ENCODE measurements around the gene PSMC3IP.

Gene PSMC3IP

DNA sequence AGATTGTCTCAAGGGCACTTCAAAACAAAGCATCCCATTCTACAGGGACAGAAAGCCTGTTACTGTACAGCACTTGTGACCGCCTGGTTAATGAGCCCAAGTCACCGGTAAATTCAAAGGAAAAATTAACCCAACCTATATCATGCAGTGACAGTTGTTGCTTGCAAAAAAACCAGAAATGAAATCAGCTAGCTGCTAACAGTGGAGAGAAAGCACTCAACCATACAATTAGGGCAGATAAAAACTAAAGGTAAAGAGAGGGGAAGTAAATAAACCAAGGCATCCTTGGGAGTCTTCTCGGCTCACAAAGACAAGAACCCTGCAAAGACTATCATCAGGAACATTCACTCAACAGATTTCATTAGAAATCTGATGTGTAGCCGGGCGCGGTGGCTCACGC is 25.8 kb upstream of the PSMC3IP start:
- TF ChIP-seq YY1 (IDR thresholded peaks at IDR 0.05; ENCODE audit: insufficient read depth, insufficient read length), result no peak
- no peak for TF ChIP-seq SUZ12 (IDR thresholded peaks at IDR 0.05; ENCODE audit: extremely low read depth, insufficient read depth, insufficient read length)
- no peak for TF ChIP-seq ZNF274 (IDR thresholded peaks at IDR 0.05; ENCODE audit: low read depth, low read length)
- no peak for DNase-seq (ENCODE audit: low read depth, low spot score)
- Histone ChIP-seq H3K4me1 (ENCODE audit: insufficient read depth, insufficient read length) (no peaks in the 10 kb centered on the region), H3K9ac (ENCODE audit: insufficient read length, low read depth) (no peak overlapping the region), H3K36me3 (ENCODE audit: insufficient read depth, insufficient read length, low read length) (peaks cover 5% of the 10 kb centered on the region), H3K27me3 (ENCODE audit: insufficient read depth, insufficient read length) (no peaks in the 10 kb centered on the region), H3K9me3 (ENCODE audit: insufficient read depth, low read length) (no peaks in the 10 kb centered on the region), H3K4me3 (ENCODE audit: insufficient read length, low read depth) (no peak overlapping the region)

DNA sequence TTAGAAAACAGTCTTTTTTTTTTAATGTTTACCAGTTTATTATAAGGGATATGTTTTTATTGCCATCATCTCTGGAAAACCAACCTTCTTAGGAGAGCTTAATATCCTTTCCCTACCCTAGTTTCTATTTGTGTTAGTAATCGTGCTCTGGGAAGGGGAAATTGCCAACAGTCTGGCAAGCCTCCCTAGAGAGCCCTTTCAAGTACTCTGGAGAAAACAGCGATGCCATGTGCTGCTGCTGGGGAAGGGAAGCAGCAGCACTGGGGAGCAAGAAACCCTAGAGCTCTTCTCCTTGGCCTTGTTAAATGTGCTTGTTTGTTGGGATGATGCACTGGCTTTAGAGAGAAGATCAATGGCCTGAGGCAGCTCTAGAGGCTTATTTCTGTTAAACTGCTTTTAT is 21.4 kb upstream of the PSMC3IP start:
- no peak for DNase-seq (ENCODE audit: low read depth, low spot score)
- TF ChIP-seq YY1 (IDR thresholded peaks at IDR 0.05; ENCODE audit: insufficient read depth, insufficient read length), result no peak
- TF ChIP-seq ZNF274 (IDR thresholded peaks at IDR 0.05; ENCODE audit: low read depth, low read length), result no peak
- TF ChIP-seq SUZ12 (IDR thresholded peaks at IDR 0.05; ENCODE audit: extremely low read depth, insufficient read depth, insufficient read length), result no peak
- no peaks in the 10 kb centered on the region for H3K27me3 ChIP-seq (ENCODE audit: insufficient read depth, insufficient read length)

DNA sequence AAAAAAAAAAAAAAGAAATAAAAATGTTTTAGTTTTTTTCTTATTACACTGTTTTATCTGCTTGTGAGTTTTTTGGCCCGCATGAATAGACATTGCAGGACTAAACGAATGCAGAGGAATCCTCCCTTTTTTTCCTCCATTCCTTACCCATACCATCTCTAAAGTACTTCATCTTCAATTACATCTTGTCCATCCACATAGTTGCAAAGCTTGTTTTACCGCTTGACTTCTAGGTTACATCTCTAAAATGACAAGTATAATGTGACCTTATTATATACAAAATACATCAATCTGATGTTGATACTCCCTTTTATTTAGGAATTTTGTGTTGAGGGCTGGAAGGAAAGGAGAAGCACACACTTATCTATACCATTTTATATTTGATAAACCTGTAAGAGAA is 18.9 kb upstream of the PSMC3IP start:
- TF ChIP-seq SUZ12 (IDR thresholded peaks at IDR 0.05; ENCODE audit: extremely low read depth, insufficient read depth, insufficient read length) (no peak), YY1 (IDR thresholded peaks at IDR 0.05; ENCODE audit: insufficient read depth, insufficient read length) (no peak), ZNF274 (IDR thresholded peaks at IDR 0.05; ENCODE audit: low read depth, low read length) (no peak)
- no peaks in the 10 kb centered on the region for H3K27me3 ChIP-seq (ENCODE audit: insufficient read depth, insufficient read length)
- no peaks in the 10 kb centered on the region for H3K4me1 ChIP-seq (ENCODE audit: insufficient read depth, insufficient read length)
- no peak for DNase-seq (ENCODE audit: low read depth, low spot score)
- no peak overlapping the region for H3K4me3 ChIP-seq (ENCODE audit: insufficient read length, low read depth)
- peaks cover 4% of the 10 kb centered on the region for H3K36me3 ChIP-seq (ENCODE audit: insufficient read depth, insufficient read length, low read length)
- no peak overlapping the region for H3K9ac ChIP-seq (ENCODE audit: insufficient read length, low read depth)
- H3K9me3 ChIP-seq (ENCODE audit: insufficient read depth, low read length), result no peaks in the 10 kb centered on the region

More for the DNA sequence above, 21.4 kb upstream of the PSMC3IP start:
- Histone ChIP-seq H3K4me1 (ENCODE audit: insufficient read depth, insufficient read length) (no peaks in the 10 kb centered on the region), H3K9me3 (ENCODE audit: insufficient read depth, low read length) (no peaks in the 10 kb centered on the region), H3K4me3 (ENCODE audit: insufficient read length, low read depth) (no peak overlapping the region), H3K36me3 (ENCODE audit: insufficient read depth, insufficient read length, low read length) (peaks cover 3% of the 10 kb centered on the region), H3K9ac (ENCODE audit: insufficient read length, low read depth) (no peak overlapping the region)

DNA sequence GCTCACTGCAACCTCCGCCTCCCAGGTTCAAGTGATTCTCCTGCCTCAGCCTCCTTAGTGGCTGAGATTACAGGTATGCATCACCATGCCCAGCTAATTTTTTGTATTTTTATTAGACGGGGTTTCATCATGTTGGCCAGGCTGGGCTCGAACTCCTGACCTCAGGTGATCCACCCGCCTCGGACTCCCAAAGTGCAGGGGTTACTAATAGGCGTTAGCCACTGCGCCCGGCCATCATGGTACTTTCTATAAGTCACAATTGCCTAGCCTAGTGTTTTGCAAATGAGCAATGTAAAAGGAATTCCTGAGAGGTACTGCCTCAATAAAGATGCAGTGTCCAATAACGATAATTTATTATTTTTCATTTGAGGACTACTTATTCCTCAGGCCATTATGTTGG is 13.9 kb upstream of the PSMC3IP start:
- Histone ChIP-seq H3K9me3 (ENCODE audit: insufficient read depth, low read length) (no peaks in the 10 kb centered on the region), H3K36me3 (ENCODE audit: insufficient read depth, insufficient read length, low read length) (peaks cover 42% of the 10 kb centered on the region), H3K27me3 (ENCODE audit: insufficient read depth, insufficient read length) (no peaks in the 10 kb centered on the region), H3K4me3 (ENCODE audit: insufficient read length, low read depth) (no peak overlapping the region), H3K4me1 (ENCODE audit: insufficient read depth, insufficient read length) (no peaks in the 10 kb centered on the region), H3K9ac (ENCODE audit: insufficient read length, low read depth) (no peak overlapping the region)
- DNase-seq (ENCODE audit: low read depth, low spot score), result no peak
- no peak for TF ChIP-seq ZNF274 (IDR thresholded peaks at IDR 0.05; ENCODE audit: low read depth, low read length)
- TF ChIP-seq SUZ12 (IDR thresholded peaks at IDR 0.05; ENCODE audit: extremely low read depth, insufficient read depth, insufficient read length), result no peak
- TF ChIP-seq YY1 (IDR thresholded peaks at IDR 0.05; ENCODE audit: insufficient read depth, insufficient read length), result no peak

DNA sequence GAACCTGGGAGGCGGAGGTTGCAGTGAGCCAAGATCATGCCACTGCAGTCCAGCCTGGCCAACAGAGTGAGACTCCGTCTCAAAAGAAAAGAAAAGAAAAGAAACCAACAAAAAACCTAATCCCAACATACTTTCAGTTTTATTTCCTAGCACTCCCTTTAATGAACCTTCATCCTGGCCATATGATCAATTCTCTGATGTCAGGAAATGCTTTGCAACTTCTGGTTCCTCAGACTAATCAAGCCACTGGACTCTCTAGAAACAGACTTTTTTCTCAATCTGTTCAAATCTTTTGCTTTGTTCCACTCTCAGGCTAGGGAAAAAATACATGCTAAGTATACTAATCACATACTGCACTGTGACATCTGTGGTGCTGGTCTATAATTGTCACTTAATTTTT is 13.4 kb upstream of the PSMC3IP start:
- no peaks in the 10 kb centered on the region for H3K4me1 ChIP-seq (ENCODE audit: insufficient read depth, insufficient read length)
- no peak for DNase-seq (ENCODE audit: low read depth, low spot score)
- TF ChIP-seq SUZ12 (IDR thresholded peaks at IDR 0.05; ENCODE audit: extremely low read depth, insufficient read depth, insufficient read length) (no peak), YY1 (IDR thresholded peaks at IDR 0.05; ENCODE audit: insufficient read depth, insufficient read length) (no peak), ZNF274 (IDR thresholded peaks at IDR 0.05; ENCODE audit: low read depth, low read length) (no peak)
- H3K27me3 ChIP-seq (ENCODE audit: insufficient read depth, insufficient read length), result no peaks in the 10 kb centered on the region
- H3K4me3 ChIP-seq (ENCODE audit: insufficient read length, low read depth), result no peak overlapping the region
- H3K9me3 ChIP-seq (ENCODE audit: insufficient read depth, low read length), result no peaks in the 10 kb centered on the region
- no peak overlapping the region for H3K9ac ChIP-seq (ENCODE audit: insufficient read length, low read depth)
- peaks cover 47% of the 10 kb centered on the region for H3K36me3 ChIP-seq (ENCODE audit: insufficient read depth, insufficient read length, low read length)

DNA sequence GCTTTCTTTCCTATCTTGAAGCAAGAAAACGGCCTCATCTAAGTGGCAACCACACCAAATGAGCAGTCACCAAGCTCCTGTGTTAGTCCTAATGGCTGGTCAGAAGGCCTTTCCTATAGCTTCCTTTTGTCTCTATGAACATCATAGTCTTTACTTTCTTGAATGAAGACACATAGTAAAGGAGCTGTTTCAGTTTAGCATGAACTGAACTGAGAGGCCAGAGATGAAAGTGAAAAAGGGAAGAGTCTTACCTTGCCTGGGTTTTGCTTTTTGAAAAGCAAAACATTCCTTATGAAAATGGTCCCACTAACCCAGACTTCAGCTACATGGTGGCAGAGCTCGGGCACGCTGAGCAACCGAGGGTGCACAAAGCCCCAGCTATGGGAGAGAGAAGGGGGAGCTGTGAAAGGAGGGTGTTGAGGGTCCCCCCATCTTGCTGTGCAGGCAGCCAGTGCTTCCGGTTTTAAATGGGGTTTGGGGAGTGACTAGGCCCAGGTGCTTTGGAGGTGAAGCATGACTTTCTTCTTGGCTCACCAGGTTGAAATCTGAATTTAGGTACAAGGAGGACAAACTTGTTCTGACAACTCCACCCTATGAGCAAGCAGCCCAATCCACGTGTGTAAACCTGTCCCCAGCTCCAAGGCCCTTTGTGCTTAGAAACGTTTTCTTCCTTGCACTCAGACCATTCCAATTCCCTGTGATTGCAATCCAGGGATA is 9.1 kb upstream of the PSMC3IP start:
- peaks cover 84% of the 10 kb centered on the region for H3K36me3 ChIP-seq (ENCODE audit: insufficient read depth, insufficient read length, low read length)
- DNase-seq (ENCODE audit: low read depth, low spot score), result no peak
- H3K9me3 ChIP-seq (ENCODE audit: insufficient read depth, low read length), result no peaks in the 10 kb centered on the region
- TF ChIP-seq YY1 (IDR thresholded peaks at IDR 0.05; ENCODE audit: insufficient read depth, insufficient read length) (no peak), SUZ12 (IDR thresholded peaks at IDR 0.05; ENCODE audit: extremely low read depth, insufficient read depth, insufficient read length) (no peak), ZNF274 (IDR thresholded peaks at IDR 0.05; ENCODE audit: low read depth, low read length) (no peak)
- H3K27me3 ChIP-seq (ENCODE audit: insufficient read depth, insufficient read length), result no peaks in the 10 kb centered on the region
- H3K9ac ChIP-seq (ENCODE audit: insufficient read length, low read depth), result no peak overlapping the region
- no peak overlapping the region for H3K4me3 ChIP-seq (ENCODE audit: insufficient read length, low read depth)
- no peaks in the 10 kb centered on the region for H3K4me1 ChIP-seq (ENCODE audit: insufficient read depth, insufficient read length)

DNA sequence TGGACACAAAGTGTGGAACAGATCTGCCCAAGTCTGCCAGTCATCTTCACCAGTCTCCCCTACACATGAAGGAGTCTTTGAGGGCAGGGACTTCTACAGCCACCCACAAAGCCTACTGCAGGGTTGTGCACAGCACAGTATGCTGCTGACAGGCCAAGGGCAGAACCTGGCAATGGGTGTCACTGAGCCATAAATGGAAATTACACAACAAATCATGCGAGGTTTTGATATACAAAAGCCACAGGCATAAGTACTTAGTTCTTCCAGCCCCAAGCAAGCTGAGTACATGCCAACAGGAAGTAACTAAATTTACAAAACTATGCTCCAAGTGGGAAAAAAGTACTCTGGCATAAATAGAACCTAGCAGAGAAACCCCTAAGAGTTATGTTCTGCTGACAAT is 7.8 kb upstream of the PSMC3IP start:
- Histone ChIP-seq H3K9me3 (ENCODE audit: insufficient read depth, low read length) (no peaks in the 10 kb centered on the region), H3K4me3 (ENCODE audit: insufficient read length, low read depth) (no peak overlapping the region), H3K9ac (ENCODE audit: insufficient read length, low read depth) (no peak overlapping the region), H3K4me1 (ENCODE audit: insufficient read depth, insufficient read length) (no peaks in the 10 kb centered on the region), H3K27me3 (ENCODE audit: insufficient read depth, insufficient read length) (no peaks in the 10 kb centered on the region), H3K36me3 (ENCODE audit: insufficient read depth, insufficient read length, low read length) (peaks cover 83% of the 10 kb centered on the region)
- no peak for DNase-seq (ENCODE audit: low read depth, low spot score)
- TF ChIP-seq YY1 (IDR thresholded peaks at IDR 0.05; ENCODE audit: insufficient read depth, insufficient read length) (no peak), SUZ12 (IDR thresholded peaks at IDR 0.05; ENCODE audit: extremely low read depth, insufficient read depth, insufficient read length) (no peak)
